ENCODE results near the gene SCN8A.

DNA sequence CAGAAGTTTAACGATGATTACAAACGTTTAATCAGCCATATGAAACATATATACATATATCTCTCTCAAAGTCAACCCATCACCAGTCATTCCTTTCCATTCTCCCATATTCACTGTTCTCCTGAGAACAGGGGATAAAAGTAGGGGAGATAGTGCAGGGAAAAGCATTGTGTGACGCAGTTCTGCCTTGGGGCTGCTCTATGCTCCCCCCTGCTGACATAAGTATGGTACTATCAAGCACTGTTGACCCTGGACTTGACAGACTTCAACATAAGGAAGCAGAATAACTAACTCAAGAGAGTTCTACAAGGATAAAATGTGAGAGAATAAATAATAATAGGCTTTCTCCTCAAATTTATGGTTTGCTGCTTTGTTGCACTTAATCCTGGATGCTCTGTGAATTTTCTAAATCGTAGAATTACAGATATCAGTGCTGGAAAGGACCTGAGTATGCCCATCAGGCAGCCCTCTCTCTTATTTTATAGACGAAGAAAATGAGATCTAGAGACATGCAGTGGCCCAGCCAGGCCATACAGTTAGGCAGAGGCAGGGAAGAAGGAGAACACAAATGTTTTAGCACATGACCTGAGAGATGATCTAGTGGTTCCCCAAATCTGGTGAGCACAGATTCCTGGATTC, 87.2 kb downstream of the SCN8A start:
- TF ChIP-seq, protein P1, sequence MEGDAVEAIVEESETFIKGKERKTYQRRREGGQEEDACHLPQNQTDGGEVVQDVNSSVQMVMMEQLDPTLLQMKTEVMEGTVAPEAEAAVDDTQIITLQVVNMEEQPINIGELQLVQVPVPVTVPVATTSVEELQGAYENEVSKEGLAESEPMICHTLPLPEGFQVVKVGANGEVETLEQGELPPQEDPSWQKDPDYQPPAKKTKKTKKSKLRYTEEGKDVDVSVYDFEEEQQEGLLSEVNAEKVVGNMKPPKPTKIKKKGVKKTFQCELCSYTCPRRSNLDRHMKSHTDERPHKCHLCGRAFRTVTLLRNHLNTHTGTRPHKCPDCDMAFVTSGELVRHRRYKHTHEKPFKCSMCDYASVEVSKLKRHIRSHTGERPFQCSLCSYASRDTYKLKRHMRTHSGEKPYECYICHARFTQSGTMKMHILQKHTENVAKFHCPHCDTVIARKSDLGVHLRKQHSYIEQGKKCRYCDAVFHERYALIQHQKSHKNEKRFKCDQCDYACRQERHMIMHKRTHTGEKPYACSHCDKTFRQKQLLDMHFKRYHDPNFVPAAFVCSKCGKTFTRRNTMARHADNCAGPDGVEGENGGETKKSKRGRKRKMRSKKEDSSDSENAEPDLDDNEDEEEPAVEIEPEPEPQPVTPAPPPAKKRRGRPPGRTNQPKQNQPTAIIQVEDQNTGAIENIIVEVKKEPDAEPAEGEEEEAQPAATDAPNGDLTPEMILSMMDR (IDR thresholded peaks at IDR 0.05): peak in 1 of 2 donors; percentile 56
- TF ChIP-seq POLR2AphosphoS5 (IDR thresholded peaks at IDR 0.05) (no peak), POLR2A (IDR thresholded peaks at IDR 0.05) (no peak)
